ENCODE results near the gene IQCE.

DNA sequence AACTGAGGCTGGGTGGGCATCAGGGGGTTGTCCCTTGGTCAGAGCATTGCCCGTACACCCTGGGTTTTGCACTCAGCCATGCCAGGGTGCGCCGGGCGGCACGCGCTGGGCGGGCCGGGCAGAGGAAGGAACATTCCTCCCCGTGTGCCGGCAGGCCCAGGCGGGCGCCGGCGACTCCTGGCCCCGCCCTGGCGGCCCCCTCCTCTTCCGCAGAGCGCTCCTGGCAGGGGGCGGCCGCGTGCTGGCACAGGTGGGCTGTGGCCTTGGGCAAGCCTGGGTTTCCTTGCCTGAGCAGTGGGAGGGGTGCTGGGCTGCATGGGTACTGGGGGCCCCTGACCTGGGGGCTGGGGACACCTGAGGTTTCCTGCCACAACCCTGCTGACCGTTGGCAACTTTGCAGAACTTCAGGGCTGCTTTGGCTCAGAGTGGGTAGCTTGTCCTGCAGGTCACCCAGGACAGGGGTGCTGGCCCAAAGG, 35.3 kb upstream of the IQCE start:
- TF ChIP-seq CEBPB (IDR thresholded peaks at IDR 0.05; ENCODE audit: borderline replicate concordance in 1 of 2, low read depth in 2 of 2, low read length in 2 of 2) (no peak), POLR2AphosphoS5 (IDR thresholded peaks at IDR 0.05; ENCODE audit: low read length) (no peak), PAX5 (IDR thresholded peaks at IDR 0.05; ENCODE audit: borderline replicate concordance, low read depth, low read length) (no peak), EZH2 (IDR thresholded peaks at IDR 0.05; ENCODE audit: borderline replicate concordance, control insufficient read depth, low read depth, low read length) (no peak), ESRRA (IDR thresholded peaks at IDR 0.05; ENCODE audit: low read length) (no peak), ASH2L (IDR thresholded peaks at IDR 0.05; ENCODE audit: borderline replicate concordance, low read depth) (no peak), RAD21 (IDR thresholded peaks at IDR 0.05; ENCODE audit: insufficient read depth, low read depth, low read length) (no peak), IKZF2 (IDR thresholded peaks at IDR 0.05) (no peak), NRF1 (conservative IDR thresholded peaks at IDR 0.05; ENCODE audit: low read depth, low read length) (no peak), CTCF (IDR thresholded peaks at IDR 0.05 in 2 of 3, conservative IDR thresholded peaks at IDR 0.05 in 1 of 3; ENCODE audit: control insufficient read depth in 2 of 3, extremely low read depth in 1 of 3, insufficient read depth in 1 of 3, low read depth in 3 of 3, low read length in 3 of 3) (no peak), CHD4 (IDR thresholded peaks at IDR 0.05) (no peak), PAX8 (IDR thresholded peaks at IDR 0.05) (no peak), MTA3 (IDR thresholded peaks at IDR 0.05; ENCODE audit: borderline replicate concordance, low read length) (no peak)
- TF ChIP-seq, protein P1, sequence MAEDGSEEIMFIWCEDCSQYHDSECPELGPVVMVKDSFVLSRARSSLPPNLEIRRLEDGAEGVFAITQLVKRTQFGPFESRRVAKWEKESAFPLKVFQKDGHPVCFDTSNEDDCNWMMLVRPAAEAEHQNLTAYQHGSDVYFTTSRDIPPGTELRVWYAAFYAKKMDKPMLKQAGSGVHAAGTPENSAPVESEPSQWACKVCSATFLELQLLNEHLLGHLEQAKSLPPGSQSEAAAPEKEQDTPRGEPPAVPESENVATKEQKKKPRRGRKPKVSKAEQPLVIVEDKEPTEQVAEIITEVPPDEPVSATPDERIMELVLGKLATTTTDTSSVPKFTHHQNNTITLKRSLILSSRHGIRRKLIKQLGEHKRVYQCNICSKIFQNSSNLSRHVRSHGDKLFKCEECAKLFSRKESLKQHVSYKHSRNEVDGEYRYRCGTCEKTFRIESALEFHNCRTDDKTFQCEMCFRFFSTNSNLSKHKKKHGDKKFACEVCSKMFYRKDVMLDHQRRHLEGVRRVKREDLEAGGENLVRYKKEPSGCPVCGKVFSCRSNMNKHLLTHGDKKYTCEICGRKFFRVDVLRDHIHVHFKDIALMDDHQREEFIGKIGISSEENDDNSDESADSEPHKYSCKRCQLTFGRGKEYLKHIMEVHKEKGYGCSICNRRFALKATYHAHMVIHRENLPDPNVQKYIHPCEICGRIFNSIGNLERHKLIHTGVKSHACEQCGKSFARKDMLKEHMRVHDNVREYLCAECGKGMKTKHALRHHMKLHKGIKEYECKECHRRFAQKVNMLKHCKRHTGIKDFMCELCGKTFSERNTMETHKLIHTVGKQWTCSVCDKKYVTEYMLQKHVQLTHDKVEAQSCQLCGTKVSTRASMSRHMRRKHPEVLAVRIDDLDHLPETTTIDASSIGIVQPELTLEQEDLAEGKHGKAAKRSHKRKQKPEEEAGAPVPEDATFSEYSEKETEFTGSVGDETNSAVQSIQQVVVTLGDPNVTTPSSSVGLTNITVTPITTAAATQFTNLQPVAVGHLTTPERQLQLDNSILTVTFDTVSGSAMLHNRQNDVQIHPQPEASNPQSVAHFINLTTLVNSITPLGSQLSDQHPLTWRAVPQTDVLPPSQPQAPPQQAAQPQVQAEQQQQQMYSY (CRISPR knock-in tag; IDR thresholded peaks at IDR 0.05), result no peak
